Measurements from ENCODE around the gene SPINT2. TPM values are rescaled to one million over a fixed set of nuclear protein-coding genes. Genes with fewer than 3 reads are reported as not detected.

SPINT2 gene
- total and polyA plus RNA-seq, 2 of the 13 experiments (the other 11 are each of a cell fraction or from before 2014, with no cell fraction given) = 0.31 to 0.77 TPM

DNA sequence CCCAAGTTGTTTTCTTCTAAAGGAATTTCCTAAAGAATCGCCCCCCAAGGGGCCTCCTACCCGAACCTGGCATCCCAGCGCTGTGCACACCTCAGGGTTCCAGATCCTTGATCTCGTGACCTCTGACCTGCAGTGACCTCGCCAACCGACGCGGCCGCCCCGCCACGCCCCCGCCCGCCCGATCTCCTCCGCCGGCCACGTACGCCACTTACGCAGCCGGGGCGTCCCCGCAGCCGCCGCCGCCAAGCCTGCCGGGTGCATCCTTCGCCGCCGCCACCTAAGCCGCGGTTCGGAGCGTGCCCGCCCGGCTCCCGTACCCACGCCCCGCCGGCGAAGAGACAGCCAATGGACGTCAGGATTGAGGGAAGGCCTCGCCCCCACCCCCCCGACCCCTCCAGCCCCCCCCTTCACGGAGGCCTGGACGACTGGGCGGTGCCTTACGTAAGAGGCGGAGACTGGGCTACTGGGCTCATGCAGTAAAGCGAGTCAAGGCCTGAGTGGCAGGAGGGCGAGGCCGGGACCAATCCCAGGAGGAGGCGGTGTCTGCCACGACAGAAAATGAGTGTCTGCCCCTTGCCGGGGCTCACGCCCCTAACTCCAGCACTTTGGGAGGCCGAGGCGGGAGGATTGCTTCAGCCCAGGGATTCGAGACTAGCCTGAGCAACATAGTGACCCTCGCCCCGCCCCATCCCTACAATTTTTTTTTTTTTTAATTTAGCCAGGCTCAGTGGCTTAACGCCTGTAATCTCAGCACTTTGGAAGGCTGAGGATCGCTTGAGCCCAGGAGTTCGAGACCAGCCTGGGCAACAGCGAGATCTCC, 51.5 kb downstream of the SPINT2 start, which contains the start of gene YIF1B (continued):
- TF ChIP-seq, protein P1, sequence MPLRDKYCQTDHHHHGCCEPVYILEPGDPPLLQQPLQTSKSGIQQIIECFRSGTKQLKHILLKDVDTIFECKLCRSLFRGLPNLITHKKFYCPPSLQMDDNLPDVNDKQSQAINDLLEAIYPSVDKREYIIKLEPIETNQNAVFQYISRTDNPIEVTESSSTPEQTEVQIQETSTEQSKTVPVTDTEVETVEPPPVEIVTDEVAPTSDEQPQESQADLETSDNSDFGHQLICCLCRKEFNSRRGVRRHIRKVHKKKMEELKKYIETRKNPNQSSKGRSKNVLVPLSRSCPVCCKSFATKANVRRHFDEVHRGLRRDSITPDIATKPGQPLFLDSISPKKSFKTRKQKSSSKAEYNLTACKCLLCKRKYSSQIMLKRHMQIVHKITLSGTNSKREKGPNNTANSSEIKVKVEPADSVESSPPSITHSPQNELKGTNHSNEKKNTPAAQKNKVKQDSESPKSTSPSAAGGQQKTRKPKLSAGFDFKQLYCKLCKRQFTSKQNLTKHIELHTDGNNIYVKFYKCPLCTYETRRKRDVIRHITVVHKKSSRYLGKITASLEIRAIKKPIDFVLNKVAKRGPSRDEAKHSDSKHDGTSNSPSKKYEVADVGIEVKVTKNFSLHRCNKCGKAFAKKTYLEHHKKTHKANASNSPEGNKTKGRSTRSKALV (CRISPR knock-in tag; IDR thresholded peaks at IDR 0.05) = no peak
- TF ChIP-seq ZNF878 (CRISPR knock-in tag; IDR thresholded peaks at IDR 0.05) (no peak), FOXK2 (IDR thresholded peaks at IDR 0.05) (no peak), ZNF3 (CRISPR knock-in tag; IDR thresholded peaks at IDR 0.05) (no peak), KDM6A (CRISPR knock-in tag; IDR thresholded peaks at IDR 0.05; ENCODE audit: low read depth) (no peak), ATF7 (IDR thresholded peaks at IDR 0.05) (no peak), ATF7 (CRISPR knock-in tag; IDR thresholded peaks at IDR 0.05) (no peak), ZNF788 (CRISPR knock-in tag; IDR thresholded peaks at IDR 0.05; ENCODE audit: borderline replicate concordance) (no peak), ARNTL (CRISPR knock-in tag; IDR thresholded peaks at IDR 0.05) (no peak), SMAD9 (CRISPR knock-in tag; IDR thresholded peaks at IDR 0.05) (no peak)
- TF ChIP-seq, protein P2, sequence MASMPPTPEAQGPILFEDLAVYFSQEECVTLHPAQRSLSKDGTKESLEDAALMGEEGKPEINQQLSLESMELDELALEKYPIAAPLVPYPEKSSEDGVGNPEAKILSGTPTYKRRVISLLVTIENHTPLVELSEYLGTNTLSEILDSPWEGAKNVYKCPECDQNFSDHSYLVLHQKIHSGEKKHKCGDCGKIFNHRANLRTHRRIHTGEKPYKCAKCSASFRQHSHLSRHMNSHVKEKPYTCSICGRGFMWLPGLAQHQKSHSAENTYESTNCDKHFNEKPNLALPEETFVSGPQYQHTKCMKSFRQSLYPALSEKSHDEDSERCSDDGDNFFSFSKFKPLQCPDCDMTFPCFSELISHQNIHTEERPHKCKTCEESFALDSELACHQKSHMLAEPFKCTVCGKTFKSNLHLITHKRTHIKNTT (CRISPR knock-in tag; IDR thresholded peaks at IDR 0.05) = no peak
- TF ChIP-seq, protein P3, sequence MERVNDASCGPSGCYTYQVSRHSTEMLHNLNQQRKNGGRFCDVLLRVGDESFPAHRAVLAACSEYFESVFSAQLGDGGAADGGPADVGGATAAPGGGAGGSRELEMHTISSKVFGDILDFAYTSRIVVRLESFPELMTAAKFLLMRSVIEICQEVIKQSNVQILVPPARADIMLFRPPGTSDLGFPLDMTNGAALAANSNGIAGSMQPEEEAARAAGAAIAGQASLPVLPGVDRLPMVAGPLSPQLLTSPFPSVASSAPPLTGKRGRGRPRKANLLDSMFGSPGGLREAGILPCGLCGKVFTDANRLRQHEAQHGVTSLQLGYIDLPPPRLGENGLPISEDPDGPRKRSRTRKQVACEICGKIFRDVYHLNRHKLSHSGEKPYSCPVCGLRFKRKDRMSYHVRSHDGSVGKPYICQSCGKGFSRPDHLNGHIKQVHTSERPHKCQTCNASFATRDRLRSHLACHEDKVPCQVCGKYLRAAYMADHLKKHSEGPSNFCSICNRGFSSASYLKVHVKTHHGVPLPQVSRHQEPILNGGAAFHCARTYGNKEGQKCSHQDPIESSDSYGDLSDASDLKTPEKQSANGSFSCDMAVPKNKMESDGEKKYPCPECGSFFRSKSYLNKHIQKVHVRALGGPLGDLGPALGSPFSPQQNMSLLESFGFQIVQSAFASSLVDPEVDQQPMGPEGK (CRISPR knock-in tag; IDR thresholded peaks at IDR 0.05) = peak; percentile 76
- TF ChIP-seq, protein P4, sequence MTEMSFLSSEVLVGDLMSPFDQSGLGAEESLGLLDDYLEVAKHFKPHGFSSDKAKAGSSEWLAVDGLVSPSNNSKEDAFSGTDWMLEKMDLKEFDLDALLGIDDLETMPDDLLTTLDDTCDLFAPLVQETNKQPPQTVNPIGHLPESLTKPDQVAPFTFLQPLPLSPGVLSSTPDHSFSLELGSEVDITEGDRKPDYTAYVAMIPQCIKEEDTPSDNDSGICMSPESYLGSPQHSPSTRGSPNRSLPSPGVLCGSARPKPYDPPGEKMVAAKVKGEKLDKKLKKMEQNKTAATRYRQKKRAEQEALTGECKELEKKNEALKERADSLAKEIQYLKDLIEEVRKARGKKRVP (CRISPR knock-in tag; IDR thresholded peaks at IDR 0.05) = no peak
- TF ChIP-seq, protein P5, sequence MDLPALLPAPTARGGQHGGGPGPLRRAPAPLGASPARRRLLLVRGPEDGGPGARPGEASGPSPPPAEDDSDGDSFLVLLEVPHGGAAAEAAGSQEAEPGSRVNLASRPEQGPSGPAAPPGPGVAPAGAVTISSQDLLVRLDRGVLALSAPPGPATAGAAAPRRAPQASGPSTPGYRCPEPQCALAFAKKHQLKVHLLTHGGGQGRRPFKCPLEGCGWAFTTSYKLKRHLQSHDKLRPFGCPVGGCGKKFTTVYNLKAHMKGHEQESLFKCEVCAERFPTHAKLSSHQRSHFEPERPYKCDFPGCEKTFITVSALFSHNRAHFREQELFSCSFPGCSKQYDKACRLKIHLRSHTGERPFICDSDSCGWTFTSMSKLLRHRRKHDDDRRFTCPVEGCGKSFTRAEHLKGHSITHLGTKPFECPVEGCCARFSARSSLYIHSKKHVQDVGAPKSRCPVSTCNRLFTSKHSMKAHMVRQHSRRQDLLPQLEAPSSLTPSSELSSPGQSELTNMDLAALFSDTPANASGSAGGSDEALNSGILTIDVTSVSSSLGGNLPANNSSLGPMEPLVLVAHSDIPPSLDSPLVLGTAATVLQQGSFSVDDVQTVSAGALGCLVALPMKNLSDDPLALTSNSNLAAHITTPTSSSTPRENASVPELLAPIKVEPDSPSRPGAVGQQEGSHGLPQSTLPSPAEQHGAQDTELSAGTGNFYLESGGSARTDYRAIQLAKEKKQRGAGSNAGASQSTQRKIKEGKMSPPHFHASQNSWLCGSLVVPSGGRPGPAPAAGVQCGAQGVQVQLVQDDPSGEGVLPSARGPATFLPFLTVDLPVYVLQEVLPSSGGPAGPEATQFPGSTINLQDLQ (CRISPR knock-in tag; IDR thresholded peaks at IDR 0.05) = no peak
- TF ChIP-seq, protein P6, sequence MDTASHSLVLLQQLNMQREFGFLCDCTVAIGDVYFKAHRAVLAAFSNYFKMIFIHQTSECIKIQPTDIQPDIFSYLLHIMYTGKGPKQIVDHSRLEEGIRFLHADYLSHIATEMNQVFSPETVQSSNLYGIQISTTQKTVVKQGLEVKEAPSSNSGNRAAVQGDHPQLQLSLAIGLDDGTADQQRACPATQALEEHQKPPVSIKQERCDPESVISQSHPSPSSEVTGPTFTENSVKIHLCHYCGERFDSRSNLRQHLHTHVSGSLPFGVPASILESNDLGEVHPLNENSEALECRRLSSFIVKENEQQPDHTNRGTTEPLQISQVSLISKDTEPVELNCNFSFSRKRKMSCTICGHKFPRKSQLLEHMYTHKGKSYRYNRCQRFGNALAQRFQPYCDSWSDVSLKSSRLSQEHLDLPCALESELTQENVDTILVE (CRISPR knock-in tag; IDR thresholded peaks at IDR 0.05) = peak; percentile 84; the same call in 1 of the 2 replicates
- TF ChIP-seq, protein P7, sequence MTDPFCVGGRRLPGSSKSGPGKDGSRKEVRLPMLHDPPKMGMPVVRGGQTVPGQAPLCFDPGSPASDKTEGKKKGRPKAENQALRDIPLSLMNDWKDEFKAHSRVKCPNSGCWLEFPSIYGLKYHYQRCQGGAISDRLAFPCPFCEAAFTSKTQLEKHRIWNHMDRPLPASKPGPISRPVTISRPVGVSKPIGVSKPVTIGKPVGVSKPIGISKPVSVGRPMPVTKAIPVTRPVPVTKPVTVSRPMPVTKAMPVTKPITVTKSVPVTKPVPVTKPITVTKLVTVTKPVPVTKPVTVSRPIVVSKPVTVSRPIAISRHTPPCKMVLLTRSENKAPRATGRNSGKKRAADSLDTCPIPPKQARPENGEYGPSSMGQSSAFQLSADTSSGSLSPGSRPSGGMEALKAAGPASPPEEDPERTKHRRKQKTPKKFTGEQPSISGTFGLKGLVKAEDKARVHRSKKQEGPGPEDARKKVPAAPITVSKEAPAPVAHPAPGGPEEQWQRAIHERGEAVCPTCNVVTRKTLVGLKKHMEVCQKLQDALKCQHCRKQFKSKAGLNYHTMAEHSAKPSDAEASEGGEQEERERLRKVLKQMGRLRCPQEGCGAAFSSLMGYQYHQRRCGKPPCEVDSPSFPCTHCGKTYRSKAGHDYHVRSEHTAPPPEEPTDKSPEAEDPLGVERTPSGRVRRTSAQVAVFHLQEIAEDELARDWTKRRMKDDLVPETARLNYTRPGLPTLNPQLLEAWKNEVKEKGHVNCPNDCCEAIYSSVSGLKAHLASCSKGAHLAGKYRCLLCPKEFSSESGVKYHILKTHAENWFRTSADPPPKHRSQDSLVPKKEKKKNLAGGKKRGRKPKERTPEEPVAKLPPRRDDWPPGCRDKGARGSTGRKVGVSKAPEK (CRISPR knock-in tag; IDR thresholded peaks at IDR 0.05; ENCODE audit: borderline replicate concordance) = no peak
